DND-41 (cell line): ENCODE data around the gene FOS.

Source experiments
- ATAC-seq: fragments of 200-7000 bp; cut with Tn5 transposase; 3 replicates; pipeline ENCODE4 v1.9.1; 2021; ENCODE audit warnings: low read depth; ENCODE audit not compliant: insufficient read depth
- DNase-seq: peaks from one replicate; pipeline ENCODE4 v3.0.0-alpha.2; 2020
- H2AFZ ChIP-seq: 2 replicates; pipeline ENCODE4 v1.6.0; 2012; ENCODE audit warnings: low read depth, low read length
- H3K27ac ChIP-seq: 2 replicates; pipeline ENCODE4 v1.5.1; 2012; ENCODE audit warnings: low read length, inconsistent platforms
- H3K27me3 ChIP-seq: fragments of 200-600 bp; sonication (generic); 2 replicates; pipeline ENCODE4 v1.6.0; 2012; ENCODE audit warnings: low read length, mild to moderate bottlenecking, inconsistent platforms; ENCODE audit not compliant: insufficient read depth, poor library complexity
- H3K36me3 ChIP-seq: 2 replicates; pipeline ENCODE4 v1.5.1; 2012; ENCODE audit warnings: low read length, inconsistent platforms; ENCODE audit not compliant: insufficient read depth
- H3K4me1 ChIP-seq: 2 replicates; pipeline ENCODE4 v1.5.1; 2012; ENCODE audit warnings: mild to moderate bottlenecking, low read length; ENCODE audit not compliant: insufficient read depth
- H3K4me2 ChIP-seq: 2 replicates; pipeline ENCODE4 v1.6.0; 2012; ENCODE audit warnings: mild to moderate bottlenecking, moderate library complexity, low read length, inconsistent platforms; ENCODE audit not compliant: insufficient read depth
- H3K4me3 ChIP-seq, 2 experiments: fragments of 200-600 bp in 1 of 2; shearing (Covaris generic) in 1 of 2; 2 replicates each; pipeline ENCODE4 v1.5.1; 2012 to 2016; ENCODE audit warnings: inconsistent platforms in 2 of 2, low read length in 2 of 2, mild to moderate bottlenecking in 2 of 2, low read depth in 1 of 2, moderate library complexity in 1 of 2
- H3K79me2 ChIP-seq: 2 replicates; pipeline ENCODE4 v1.6.0; 2012; ENCODE audit warnings: low read length, inconsistent platforms; ENCODE audit not compliant: insufficient read depth
- H3K9ac ChIP-seq: 2 replicates; pipeline ENCODE4 v1.6.0; 2012; ENCODE audit warnings: low read depth, mild to moderate bottlenecking, inconsistent platforms, low read length, moderate library complexity
- H3K9me3 ChIP-seq: 2 replicates; pipeline ENCODE4 v1.5.1; 2012; ENCODE audit warnings: low read length, moderate library complexity, mild to moderate bottlenecking, inconsistent platforms; ENCODE audit not compliant: insufficient read depth, severe bottlenecking
- H4K20me1 ChIP-seq: 2 replicates; pipeline ENCODE4 v1.6.0; 2012; ENCODE audit warnings: low read length; ENCODE audit not compliant: insufficient read depth
- EZH2 ChIP-seq: IDR thresholded peaks from 3 replicates; pipeline ENCODE4 v1.6.1; 2012; ENCODE audit warnings: borderline replicate concordance, low read depth, mild to moderate bottlenecking, moderate library complexity, low read length, inconsistent platforms; ENCODE audit not compliant: severe bottlenecking
- TF ChIP-seq, protein P1 (sequence below): IDR thresholded peaks from 2 replicates; pipeline ENCODE4 v1.5.1; 2012; ENCODE audit warnings: borderline replicate concordance, low read length, moderate library complexity, mild to moderate bottlenecking; ENCODE audit not compliant: poor library complexity, severe bottlenecking; ENCODE audit errors: extremely low read depth

The FOS gene

GRCh38 chr14:75283162-75283832 is 4.7 kb downstream of the FOS start:
- Histone ChIP-seq H4K20me1 (peaks cover 18% of the 10 kb centered on the region), H3K9me3 (no peaks in the 10 kb centered on the region), H3K27me3 (peaks cover 15% of the 10 kb centered on the region), H3K4me3 (no peak overlapping the region), H3K27ac (no peak overlapping the region), H3K36me3 (no peaks in the 10 kb centered on the region), H3K4me1 (peaks cover 15% of the 10 kb centered on the region), H2AFZ (no peak overlapping the region), H3K79me2 (no peaks in the 10 kb centered on the region), H3K9ac (no peak overlapping the region), H3K4me2 (no peak overlapping the region)
- DNase-seq (no peak), ATAC-seq (no peak)
- TF ChIP-seq EZH2: no peak
- TF ChIP-seq, protein P1, sequence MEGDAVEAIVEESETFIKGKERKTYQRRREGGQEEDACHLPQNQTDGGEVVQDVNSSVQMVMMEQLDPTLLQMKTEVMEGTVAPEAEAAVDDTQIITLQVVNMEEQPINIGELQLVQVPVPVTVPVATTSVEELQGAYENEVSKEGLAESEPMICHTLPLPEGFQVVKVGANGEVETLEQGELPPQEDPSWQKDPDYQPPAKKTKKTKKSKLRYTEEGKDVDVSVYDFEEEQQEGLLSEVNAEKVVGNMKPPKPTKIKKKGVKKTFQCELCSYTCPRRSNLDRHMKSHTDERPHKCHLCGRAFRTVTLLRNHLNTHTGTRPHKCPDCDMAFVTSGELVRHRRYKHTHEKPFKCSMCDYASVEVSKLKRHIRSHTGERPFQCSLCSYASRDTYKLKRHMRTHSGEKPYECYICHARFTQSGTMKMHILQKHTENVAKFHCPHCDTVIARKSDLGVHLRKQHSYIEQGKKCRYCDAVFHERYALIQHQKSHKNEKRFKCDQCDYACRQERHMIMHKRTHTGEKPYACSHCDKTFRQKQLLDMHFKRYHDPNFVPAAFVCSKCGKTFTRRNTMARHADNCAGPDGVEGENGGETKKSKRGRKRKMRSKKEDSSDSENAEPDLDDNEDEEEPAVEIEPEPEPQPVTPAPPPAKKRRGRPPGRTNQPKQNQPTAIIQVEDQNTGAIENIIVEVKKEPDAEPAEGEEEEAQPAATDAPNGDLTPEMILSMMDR: no peak

DNA sequence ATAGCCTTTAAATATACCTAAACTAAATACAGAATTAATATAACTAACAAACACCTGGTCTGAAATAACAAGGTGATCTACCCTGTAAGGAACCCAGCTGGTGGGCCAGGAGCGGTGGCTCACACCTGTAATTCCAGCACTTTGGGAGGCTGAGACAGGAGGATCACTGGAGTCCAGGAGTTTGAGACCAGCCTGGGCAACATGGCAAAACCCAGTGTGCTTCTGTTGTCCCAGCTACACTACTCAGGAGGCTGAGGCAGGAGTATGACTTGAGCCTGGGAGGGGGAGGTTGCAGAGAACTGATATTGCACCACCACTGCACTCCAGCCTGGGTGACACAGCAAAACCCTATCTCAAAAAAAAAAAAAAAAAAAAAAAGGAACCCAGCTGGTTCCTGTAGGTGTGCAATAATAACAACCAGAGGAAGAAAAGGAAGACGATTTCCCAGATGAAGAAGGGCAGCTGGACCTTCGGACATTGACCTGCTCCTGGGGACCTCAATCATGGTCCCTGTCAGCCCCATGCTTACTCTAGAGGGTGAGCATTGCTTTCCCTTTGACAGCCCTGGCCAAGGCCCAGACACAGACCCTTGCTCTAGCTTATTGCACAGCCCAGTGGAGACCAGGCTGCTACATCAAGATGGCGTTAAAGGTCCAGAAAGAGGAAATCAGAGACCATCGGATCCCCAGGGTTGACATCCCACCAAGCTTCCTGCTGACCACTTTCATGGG is 5.4 kb downstream of the FOS start:
- Histone ChIP-seq H3K27ac (no peak overlapping the region), H3K9me3 (no peaks in the 10 kb centered on the region), H4K20me1 (peaks cover 14% of the 10 kb centered on the region), H3K79me2 (no peaks in the 10 kb centered on the region), H3K4me3 (no peak overlapping the region), H3K4me2 (no peak overlapping the region), H3K36me3 (no peaks in the 10 kb centered on the region), H3K27me3 (peaks cover 12% of the 10 kb centered on the region), H3K4me1 (peaks cover 8% of the 10 kb centered on the region), H3K9ac (no peak overlapping the region), H2AFZ (no peak overlapping the region)
- DNase-seq (no peak), ATAC-seq (no peak)
- TF ChIP-seq EZH2: no peak
- TF ChIP-seq, protein P1: no peak

DNA sequence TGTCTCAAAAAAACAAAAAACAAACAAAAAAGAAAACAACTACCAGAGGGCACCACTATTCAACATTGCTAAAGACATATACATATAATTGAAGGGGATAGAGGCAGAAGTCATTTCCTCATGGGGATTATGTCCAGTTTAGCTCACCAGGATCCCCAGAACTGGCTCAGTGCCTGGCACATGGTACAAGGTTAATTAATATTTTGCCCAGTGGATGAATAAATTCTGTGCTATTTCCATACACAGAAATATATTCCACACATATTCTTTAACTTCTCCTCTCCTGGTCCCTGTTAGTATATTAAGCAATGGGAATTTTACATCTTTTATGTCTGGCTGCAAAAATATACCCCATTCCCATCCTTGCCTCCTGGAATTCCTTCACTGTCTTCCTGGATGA is 6.7 kb downstream of the FOS start:
- Histone ChIP-seq H3K79me2 (no peaks in the 10 kb centered on the region), H3K4me2 (no peak overlapping the region), H3K27me3 (peaks cover 12% of the 10 kb centered on the region), H3K4me3 (no peak overlapping the region), H3K9me3 (no peaks in the 10 kb centered on the region), H3K27ac (no peak overlapping the region), H3K9ac (no peak overlapping the region), H2AFZ (no peak overlapping the region), H3K4me1 (no peaks in the 10 kb centered on the region), H4K20me1 (0 out of 2 replicates have a peak, but pooled peaks cover 3% of the 10 kb centered on the region), H3K36me3 (no peaks in the 10 kb centered on the region)
- ATAC-seq: no peak
- DNase-seq: no peak
- TF ChIP-seq, protein P1: no peak
- no peak for TF ChIP-seq EZH2
